Osteocyte (in vitro differentiated cells): ENCODE data around the gene HOOK1. TPM values are rescaled to one million over a fixed set of nuclear protein-coding genes. Genes with fewer than 3 reads are reported as not detected.

Source experiments
- DNase-seq: peaks from one replicate; pipeline ENCODE4 v3.0.0; 2021; ENCODE audit warnings: mixed read lengths; ENCODE audit not compliant: unreplicated experiment; ENCODE audit errors: extremely low spot score
- H3K27ac Mint-ChIP-seq: one replicate; pipeline ENCODE4 v1.8.0; 2021; ENCODE audit warnings: mild to moderate bottlenecking, mixed read lengths; ENCODE audit not compliant: unreplicated experiment
- H3K27me3 Mint-ChIP-seq: one replicate; pipeline ENCODE4 v1.8.0; 2021; ENCODE audit warnings: mixed read lengths; ENCODE audit not compliant: unreplicated experiment
- H3K36me3 Mint-ChIP-seq: one replicate; pipeline ENCODE4 v1.8.0; 2021; ENCODE audit warnings: mixed read lengths; ENCODE audit not compliant: unreplicated experiment
- H3K4me1 Mint-ChIP-seq: one replicate; pipeline ENCODE4 v1.8.0; 2021; ENCODE audit warnings: mixed read lengths; ENCODE audit not compliant: unreplicated experiment
- H3K4me3 Mint-ChIP-seq: one replicate; pipeline ENCODE4 v1.8.0; 2021; ENCODE audit warnings: mild to moderate bottlenecking, moderate library complexity, mixed read lengths; ENCODE audit not compliant: unreplicated experiment
- H3K9me3 Mint-ChIP-seq: one replicate; pipeline ENCODE4 v1.8.0; 2021; ENCODE audit warnings: mixed read lengths; ENCODE audit not compliant: unreplicated experiment
- CTCF ChIP-seq: fragments of 200-600 bp; sonication (generic); IDR thresholded peaks from 2 replicates; pipeline ENCODE4 v1.5.0; 2021; ENCODE audit warnings: antibody characterized with exemption, mild to moderate bottlenecking, moderate library complexity
- total RNA-seq: library from RNA; stranded (reverse); gene quantifications from 2 replicates; pipeline ENCODE4 v1.2.1, GENCODE V29; 2021

The HOOK1 gene
- total RNA-seq, 1 donor from 2014 or later, result not detected

- Mint-ChIP-seq H3K9me3 (no peaks in the 10 kb centered on the region), H3K4me1 (peaks cover 8% of the 10 kb centered on the region), H3K27ac (no peak overlapping the region), H3K27me3 (peaks cover 2% of the 10 kb centered on the region), H3K4me3 (no peak overlapping the region), H3K36me3 (no peaks in the 10 kb centered on the region)
- no peak for DNase-seq
- no peak for TF ChIP-seq CTCF
These were observed 45.7 kb upstream of the HOOK1 start for GRCh38 chr1:59768792-59769735.

GRCh38 chr1:59769736-59770095 lies 45.0 kb upstream of the HOOK1 start:
- no peaks in the 10 kb centered on the region for H3K9me3 Mint-ChIP-seq
- H3K36me3 Mint-ChIP-seq, result no peaks in the 10 kb centered on the region
- peaks cover 8% of the 10 kb centered on the region for H3K4me1 Mint-ChIP-seq
- TF ChIP-seq CTCF, result no peak
- DNase-seq, result no peak
- H3K27ac Mint-ChIP-seq, result no peak overlapping the region
- peaks cover 2% of the 10 kb centered on the region for H3K27me3 Mint-ChIP-seq
- no peak overlapping the region for H3K4me3 Mint-ChIP-seq

GRCh38 chr1:59771361-59771760 lies 43.4 kb upstream of the HOOK1 start:
- peaks cover 5% of the 10 kb centered on the region for H3K4me1 Mint-ChIP-seq
- H3K4me3 Mint-ChIP-seq, result no peak overlapping the region
- no peak for DNase-seq
- H3K9me3 Mint-ChIP-seq, result no peaks in the 10 kb centered on the region
- H3K36me3 Mint-ChIP-seq, result no peaks in the 10 kb centered on the region
- H3K27ac Mint-ChIP-seq, result no peak overlapping the region
- peaks cover 2% of the 10 kb centered on the region for H3K27me3 Mint-ChIP-seq
- TF ChIP-seq CTCF, result no peak

GRCh38 chr1:59775480-59775879 lies 39.3 kb upstream of the HOOK1 start:
- Mint-ChIP-seq H3K4me1 (peaks cover 9% of the 10 kb centered on the region), H3K27ac (no peak overlapping the region), H3K9me3 (no peaks in the 10 kb centered on the region), H3K4me3 (no peak overlapping the region), H3K27me3 (peaks cover 2% of the 10 kb centered on the region), H3K36me3 (no peaks in the 10 kb centered on the region)
- no peak for TF ChIP-seq CTCF
- DNase-seq, result no peak

GRCh38 chr1:59776960-59777852 lies 37.5 kb upstream of the HOOK1 start:
- Mint-ChIP-seq H3K9me3 (no peaks in the 10 kb centered on the region), H3K4me1 (peaks cover 9% of the 10 kb centered on the region), H3K27me3 (no peaks in the 10 kb centered on the region), H3K27ac (peak overlapping the region; percentile 76), H3K4me3 (no peak overlapping the region), H3K36me3 (no peaks in the 10 kb centered on the region)
- peak; percentile 12 for TF ChIP-seq CTCF
- no peak for DNase-seq
